Peyer's patch (tissue), 4 donors: ENCODE measurements around the gene ACOT13.

Experiments used
- CTCF ChIP-seq, 6 experiments: fragments of 450-650 bp in 4 of 6; fragments of 200-600 bp in 2 of 6; sonication (generic) in 1 of 6; IDR thresholded peaks; one replicate each; pipeline ENCODE4 v1.5.1; 2017 to 2019; ENCODE audit warnings: antibody characterized with exemption in 6 of 6, mild to moderate bottlenecking in 3 of 6, moderate library complexity in 1 of 6
- POLR2A ChIP-seq, 2 donors: fragments of 450-650 bp; IDR thresholded peaks; one replicate each; pipeline ENCODE4 v1.5.1; 2017; ENCODE audit warnings: antibody characterized with exemption in 2 of 2, mild to moderate bottlenecking in 2 of 2, moderate library complexity in 2 of 2

GRCh38 chr6:24692003-24692402, 25.1 kb downstream of the ACOT13 start:
- no peak for TF ChIP-seq CTCF (IDR thresholded peaks at IDR 0.05)
- TF ChIP-seq POLR2A (IDR thresholded peaks at IDR 0.05), result no peak
